Measurements from ENCODE around the gene CEP44.

GRCh38 chr4:174377613-174378012 is 93.9 kb downstream of the CEP44 start:
- TF ChIP-seq ETV6 (conservative IDR thresholded peaks at IDR 0.05 in 1 of 2, IDR thresholded peaks at IDR 0.05 in 1 of 2; ENCODE audit: borderline replicate concordance in 1 of 2, low read depth in 1 of 2) (no peak), JUND (IDR thresholded peaks at IDR 0.05; ENCODE audit: low read depth, low read length) (no peak), CBFB (IDR thresholded peaks at IDR 0.05; ENCODE audit: low read depth) (no peak)
- TF ChIP-seq, protein P1, sequence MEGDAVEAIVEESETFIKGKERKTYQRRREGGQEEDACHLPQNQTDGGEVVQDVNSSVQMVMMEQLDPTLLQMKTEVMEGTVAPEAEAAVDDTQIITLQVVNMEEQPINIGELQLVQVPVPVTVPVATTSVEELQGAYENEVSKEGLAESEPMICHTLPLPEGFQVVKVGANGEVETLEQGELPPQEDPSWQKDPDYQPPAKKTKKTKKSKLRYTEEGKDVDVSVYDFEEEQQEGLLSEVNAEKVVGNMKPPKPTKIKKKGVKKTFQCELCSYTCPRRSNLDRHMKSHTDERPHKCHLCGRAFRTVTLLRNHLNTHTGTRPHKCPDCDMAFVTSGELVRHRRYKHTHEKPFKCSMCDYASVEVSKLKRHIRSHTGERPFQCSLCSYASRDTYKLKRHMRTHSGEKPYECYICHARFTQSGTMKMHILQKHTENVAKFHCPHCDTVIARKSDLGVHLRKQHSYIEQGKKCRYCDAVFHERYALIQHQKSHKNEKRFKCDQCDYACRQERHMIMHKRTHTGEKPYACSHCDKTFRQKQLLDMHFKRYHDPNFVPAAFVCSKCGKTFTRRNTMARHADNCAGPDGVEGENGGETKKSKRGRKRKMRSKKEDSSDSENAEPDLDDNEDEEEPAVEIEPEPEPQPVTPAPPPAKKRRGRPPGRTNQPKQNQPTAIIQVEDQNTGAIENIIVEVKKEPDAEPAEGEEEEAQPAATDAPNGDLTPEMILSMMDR (IDR thresholded peaks at IDR 0.05 in 2 of 3, conservative IDR thresholded peaks at IDR 0.05 in 1 of 3; ENCODE audit: control insufficient read depth in 2 of 3, extremely low read depth in 1 of 3, insufficient read depth in 1 of 3, low read depth in 3 of 3, low read length in 3 of 3): no peak
